GM12891 (cell line): ENCODE results near the gene ZNF343. TPM values are rescaled to one million over a fixed set of nuclear protein-coding genes. Genes with fewer than 3 reads are reported as not detected.

Experiments used
- DNase-seq: peaks from one replicate; pipeline ENCODE4 v3.0.0; 2011; ENCODE audit warnings: low spot score; ENCODE audit not compliant: insufficient read length
- FAIRE-seq: peaks from 2 replicates; lab custom pipeline; 2011; peaks lifted over from hg19 to GRCh38; lab: Jason Lieb, UNC
- PAX5 ChIP-seq: IDR thresholded peaks from 2 replicates; pipeline ENCODE4 v1.6.1; 2011; ENCODE audit warnings: low read length, moderate library complexity, mild to moderate bottlenecking; ENCODE audit not compliant: insufficient read depth, severe bottlenecking
- POLR2A ChIP-seq: IDR thresholded peaks from 2 replicates; pipeline ENCODE4 v1.6.1; 2011; ENCODE audit warnings: low read depth, low read length, control low read depth
- POLR2AphosphoS5 ChIP-seq: IDR thresholded peaks from 2 replicates; pipeline ENCODE4 v1.6.1; 2011; ENCODE audit warnings: low read depth, low read length, control low read depth
- POU2F2 ChIP-seq: IDR thresholded peaks from 2 replicates; pipeline ENCODE4 v1.6.1; 2011; ENCODE audit warnings: low read depth, mild to moderate bottlenecking, control low read depth, low read length, moderate library complexity
- SPI1 ChIP-seq: IDR thresholded peaks from 2 replicates; pipeline ENCODE4 v1.6.1; 2011; ENCODE audit warnings: low read depth, low read length, control low read depth
- TAF1 ChIP-seq: IDR thresholded peaks from 2 replicates; pipeline ENCODE4 v1.6.1; 2011; ENCODE audit warnings: low read depth, low read length, control low read depth
- polyA plus RNA-seq: library from polyadenylated mRNA; unstranded; fragments of >200 nt; gene quantifications from one replicate; pipeline ENCODE4 v1.2.1, GENCODE V29; 2012; ENCODE audit warnings: low read depth, missing spikeins, inconsistent platforms; ENCODE audit not compliant: missing spikeins

Gene ZNF343
- polyA plus RNA-seq, result 3.5 TPM

DNA sequence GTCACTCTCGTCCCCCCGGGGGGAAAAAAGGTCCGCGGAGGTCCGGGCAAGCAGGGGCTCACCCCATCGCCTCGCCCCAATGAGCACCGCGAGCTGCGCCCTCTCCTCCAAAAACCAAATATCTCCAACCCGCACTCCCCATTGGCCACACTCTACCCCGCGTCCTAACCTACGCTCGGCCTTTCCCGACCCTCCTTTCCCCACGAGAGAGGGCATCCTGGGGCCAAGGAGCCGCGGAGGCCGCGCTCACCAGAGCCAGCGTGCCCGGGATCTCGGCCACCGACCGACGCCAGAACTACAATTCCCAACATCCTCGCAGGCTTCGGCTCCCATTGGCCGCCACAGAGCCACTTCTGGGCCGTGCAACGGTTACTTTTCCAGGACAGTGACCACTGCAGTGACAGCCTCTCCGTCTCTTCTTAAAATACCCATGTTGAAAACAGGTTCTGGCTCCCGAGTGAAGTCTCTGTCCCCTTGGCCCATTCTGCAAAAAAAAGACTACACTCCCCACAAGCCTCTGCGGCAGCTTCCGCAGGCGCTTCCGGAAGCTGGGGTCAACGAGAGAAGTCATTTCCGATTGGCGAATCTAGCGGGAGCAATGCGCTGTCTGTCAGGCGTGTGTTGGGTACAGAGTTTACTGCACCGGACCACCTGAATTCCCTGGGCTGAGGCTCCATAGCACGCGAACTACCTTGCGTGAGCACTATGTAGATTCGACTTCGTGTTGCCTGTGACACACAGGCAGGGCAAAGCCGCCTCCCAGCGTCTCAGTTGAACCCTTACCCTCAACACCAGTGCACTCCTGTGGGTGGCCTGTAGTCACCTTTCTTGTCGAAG, at the start of gene ZNF343:
Gene ZNF343, minus strand, starts transcription at position 285 of the 837 bp plus-strand sequence. CDS start 15,020 bp downstream, outside the sequence.
- DNase-seq, result peak; percentile 79
- TF ChIP-seq PAX5 (no peak), TAF1 (peak; percentile 63), POLR2AphosphoS5 (no peak), POLR2A (peak; percentile 55; the same call in 1 of the 2 replicates), SPI1 (no peak), POU2F2 (no peak)
- FAIRE-seq, result peak; percentile 92

DNA sequence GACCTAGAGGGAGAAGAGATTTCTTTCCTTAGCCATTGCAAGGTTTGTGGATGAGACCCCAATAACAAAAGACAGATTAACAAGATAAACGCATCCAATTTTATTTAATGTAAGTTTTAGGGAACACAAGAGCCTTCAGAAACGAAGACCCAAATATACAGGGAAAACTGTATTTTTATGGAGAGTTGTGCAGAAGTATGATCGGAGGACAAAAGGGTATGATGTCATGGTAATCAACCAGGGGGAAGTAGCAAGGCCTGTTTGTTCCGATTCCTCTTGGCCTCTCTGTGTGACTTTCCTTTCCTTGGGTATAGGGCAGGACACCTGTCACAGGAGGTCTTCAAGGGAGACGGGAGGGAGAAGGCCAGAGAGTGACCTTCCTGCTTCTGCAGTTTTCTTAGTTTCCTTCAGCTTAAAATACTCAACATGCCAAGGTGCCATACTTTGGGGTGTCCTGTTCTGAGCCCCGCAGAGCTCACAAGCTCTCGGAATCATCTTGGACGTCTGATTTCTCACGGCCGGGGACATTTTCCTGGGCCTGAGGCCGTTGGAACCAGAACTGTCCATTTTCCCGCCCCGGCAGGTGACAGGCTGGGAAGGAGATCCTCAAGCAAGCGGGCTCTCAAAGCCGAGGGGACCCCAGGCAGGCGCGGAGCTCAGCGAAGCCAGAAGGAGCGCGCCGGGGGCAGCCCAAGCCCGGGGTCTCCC, 49.3 kb upstream of the ZNF343 start:
- no peak for FAIRE-seq
- no peak for TF ChIP-seq PAX5
- no peak for TF ChIP-seq POLR2A
- no peak for TF ChIP-seq TAF1
- TF ChIP-seq POU2F2, result no peak
- TF ChIP-seq POLR2AphosphoS5, result no peak
- no peak for DNase-seq

DNA sequence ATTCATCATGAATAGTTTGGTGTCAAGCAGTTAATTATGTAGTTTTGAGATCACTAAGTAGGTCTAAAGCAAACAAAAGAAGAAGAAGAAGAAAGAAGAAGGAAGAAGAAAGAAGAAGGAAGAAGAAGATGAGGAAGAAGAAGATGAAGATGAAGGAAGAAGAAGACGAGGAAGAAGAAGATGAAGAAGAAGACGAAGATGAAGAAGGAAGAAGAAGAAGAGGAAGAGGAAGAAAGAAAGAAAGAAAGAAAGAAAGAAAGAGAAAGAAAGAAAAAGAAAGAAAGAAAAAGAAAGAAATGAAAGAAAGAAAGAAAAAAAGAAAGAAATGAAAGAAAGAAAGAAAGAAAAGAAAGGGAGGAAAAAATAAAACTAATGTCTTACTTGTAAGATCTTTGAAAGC, 36.9 kb upstream of the ZNF343 start:
- no peak for FAIRE-seq
- no peak for DNase-seq

DNA sequence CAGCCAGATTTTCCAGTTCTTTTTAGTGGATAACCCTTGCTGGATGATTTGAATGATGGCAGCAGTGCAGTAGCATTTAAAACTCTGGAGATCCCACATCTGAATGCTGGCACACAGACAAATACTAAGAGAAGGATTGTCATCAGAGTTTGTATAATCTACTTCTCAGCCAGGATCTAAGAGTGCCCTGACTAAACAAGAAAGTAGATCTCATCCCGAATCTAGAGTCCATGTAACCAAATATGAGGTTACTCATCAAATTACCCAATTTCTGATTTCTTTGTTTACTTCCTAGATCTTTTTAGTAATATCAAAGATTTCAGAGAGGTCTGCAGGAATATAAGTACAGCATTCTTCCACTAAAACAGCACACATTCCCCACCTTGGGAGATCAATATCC, 35.5 kb upstream of the ZNF343 start:
- no peak for DNase-seq
- TF ChIP-seq PAX5, result no peak
- no peak for TF ChIP-seq POU2F2
- no peak for TF ChIP-seq POLR2A
- TF ChIP-seq TAF1, result no peak
- TF ChIP-seq POLR2AphosphoS5, result no peak
- no peak for TF ChIP-seq SPI1
- FAIRE-seq, result no peak

More for the DNA sequence above, 36.9 kb upstream of the ZNF343 start:
- TF ChIP-seq PAX5 (no peak), SPI1 (no peak), TAF1 (no peak), POU2F2 (no peak), POLR2A (no peak), POLR2AphosphoS5 (no peak)

DNA sequence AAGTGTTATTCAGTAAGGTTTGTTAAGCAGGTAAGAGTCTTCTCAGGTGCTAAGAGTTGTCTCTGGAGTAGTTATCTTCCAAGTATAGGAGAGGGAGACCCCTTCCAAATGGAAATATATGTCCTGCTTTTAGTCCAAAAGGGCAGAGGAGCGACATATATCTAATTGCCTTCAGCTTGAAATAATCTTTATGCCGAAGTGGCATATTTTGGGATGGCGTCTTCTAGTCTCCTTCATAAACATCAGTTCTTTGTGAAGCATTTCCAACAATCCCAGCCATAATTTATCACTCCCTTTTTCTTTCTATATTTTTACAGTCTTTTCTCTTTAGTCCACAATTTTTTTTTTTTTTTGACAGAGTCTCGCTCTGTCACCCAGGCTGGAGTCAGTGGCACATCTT, 33.6 kb upstream of the ZNF343 start:
- no peak for FAIRE-seq
- TF ChIP-seq TAF1, result no peak
- TF ChIP-seq POLR2A, result no peak

DNA sequence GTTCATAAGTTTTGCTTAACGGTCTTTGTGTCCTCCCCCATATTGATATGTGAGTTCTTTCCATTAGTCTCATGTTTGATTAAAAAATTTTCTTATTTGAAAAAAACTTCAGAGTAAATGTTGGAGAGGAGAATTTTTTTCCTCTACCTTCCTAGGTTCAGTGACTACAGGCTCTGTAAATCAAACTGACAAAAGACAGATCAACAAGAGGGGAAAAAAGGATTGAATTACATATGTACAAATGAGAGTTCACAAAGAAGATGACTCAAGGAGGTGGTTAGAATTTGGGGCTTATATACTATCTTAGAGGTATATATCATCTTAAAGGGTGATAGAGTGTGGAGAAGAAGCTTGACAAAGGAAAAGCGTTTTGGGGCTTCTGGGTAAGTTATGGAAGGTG, 33.2 kb upstream of the ZNF343 start:
- no peak for DNase-seq
- TF ChIP-seq POLR2A (no peak), POLR2AphosphoS5 (no peak), POU2F2 (no peak), TAF1 (no peak), SPI1 (no peak), PAX5 (no peak)
- FAIRE-seq, result no peak

More for the DNA sequence above, 33.6 kb upstream of the ZNF343 start:
- DNase-seq, result no peak

DNA sequence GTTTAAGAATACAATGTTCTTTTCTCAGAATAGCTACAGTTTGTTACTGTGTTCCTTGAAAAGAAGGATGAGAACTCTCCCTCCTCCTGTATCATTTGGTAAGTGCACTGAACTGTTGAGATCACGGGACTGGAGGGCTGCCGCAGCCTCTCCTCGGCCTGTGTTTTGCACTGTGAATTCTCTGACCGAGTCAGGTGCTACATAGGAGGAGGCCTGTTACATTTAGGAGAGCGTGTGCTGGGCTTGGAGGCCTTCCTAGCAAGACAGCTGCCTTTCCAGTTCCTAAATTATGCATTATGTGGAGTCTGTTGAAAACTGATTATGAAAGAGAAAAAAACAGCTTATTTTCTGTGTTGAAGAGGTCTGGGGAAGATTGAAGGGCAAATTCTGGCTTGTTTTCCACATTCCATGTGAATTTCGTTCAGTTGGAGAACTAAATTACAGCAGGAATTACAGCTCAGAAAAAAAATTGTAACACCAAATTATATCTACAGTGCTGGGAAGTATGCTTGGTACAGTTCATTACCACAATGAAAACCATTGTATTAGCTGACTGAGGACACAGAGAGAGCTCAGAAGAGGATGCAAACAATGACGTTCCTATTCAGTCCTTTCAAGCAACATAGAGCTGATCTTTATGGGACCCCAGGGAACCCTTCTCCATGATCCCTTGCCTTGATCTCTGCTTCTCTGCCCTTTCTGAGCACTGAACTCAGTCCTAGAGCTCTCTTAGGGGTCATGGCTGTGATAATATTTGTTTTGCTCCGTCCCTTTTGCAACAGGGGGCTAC, 30.4 kb upstream of the ZNF343 start:
- no peak for FAIRE-seq
- DNase-seq, result no peak
- TF ChIP-seq SPI1 (no peak), POLR2AphosphoS5 (no peak), POLR2A (no peak), PAX5 (no peak), POU2F2 (no peak), TAF1 (no peak)

DNA sequence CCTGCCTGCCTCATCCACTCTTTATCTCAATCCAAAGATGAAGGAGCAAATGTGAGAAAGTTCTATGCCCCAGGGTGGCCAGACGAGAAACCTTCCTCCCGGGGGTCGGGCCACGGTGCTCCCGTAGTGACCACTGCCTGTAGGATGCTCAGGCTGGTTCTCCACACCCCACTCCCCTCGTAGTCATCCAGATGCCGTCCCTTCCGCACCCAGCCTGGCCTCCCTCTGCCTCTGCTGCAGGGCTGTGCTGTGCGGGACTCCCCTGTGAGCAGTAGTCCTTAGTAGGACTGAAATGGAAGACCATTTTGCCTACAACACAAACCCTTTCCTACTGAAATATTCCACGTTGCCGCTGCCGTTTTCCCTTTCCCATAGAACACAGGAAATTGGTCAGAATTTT, 29.6 kb upstream of the ZNF343 start:
- TF ChIP-seq PAX5 (no peak), POLR2AphosphoS5 (no peak)
- FAIRE-seq (no peak), DNase-seq (no peak)

DNA sequence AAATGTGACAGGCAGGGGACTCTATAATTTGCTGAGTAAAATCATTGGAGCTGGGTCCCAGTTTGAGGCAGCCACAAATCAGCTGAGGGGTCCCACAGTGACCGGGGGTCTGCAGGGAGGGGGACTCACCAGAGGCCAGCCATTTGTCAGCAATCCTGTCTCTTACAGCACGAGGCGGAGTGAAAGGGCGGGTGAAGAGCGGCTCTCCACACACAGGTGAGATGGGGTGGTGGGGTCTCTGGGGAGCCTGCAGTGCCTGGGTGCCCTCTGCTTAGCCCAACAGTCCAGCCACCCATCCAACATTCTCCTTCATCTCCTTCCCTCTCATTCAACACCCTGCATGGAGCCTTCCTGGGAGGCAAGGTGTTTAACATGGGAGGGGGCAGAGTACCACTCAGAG, 28.4 kb upstream of the ZNF343 start:
- DNase-seq, result no peak
- no peak for FAIRE-seq
- no peak for TF ChIP-seq POU2F2
- no peak for TF ChIP-seq POLR2AphosphoS5
- TF ChIP-seq PAX5, result no peak
- no peak for TF ChIP-seq POLR2A
- no peak for TF ChIP-seq SPI1
- no peak for TF ChIP-seq TAF1
